T-helper 2 cell treated with Interferon-gamma antibody and Interleukin-4, amounts not matched to agents 5 μg/mL and 100 μg/mL, for 36 hours (primary cell): Measurements from ENCODE around the gene HORMAD2.
A peak's percentile ranks its signal among the peaks of the same experiment; 100 is the strongest.
"Not testable (repeated sequence)": the region's sequence is repeated elsewhere in the genome, so short reads cannot be mapped to it uniquely, and the experiment has no call there.

Experiments used
- DNase-seq: peaks from one replicate; pipeline ENCODE4 v3.0.0; 2021; ENCODE audit warnings: low spot score
- H3K27ac Mint-ChIP-seq: one replicate; pipeline ENCODE4 v1.8.0; 2021; ENCODE audit warnings: mild to moderate bottlenecking, mixed read lengths
- H3K27me3 Mint-ChIP-seq: one replicate; pipeline ENCODE4 v1.8.0; 2021; ENCODE audit warnings: low read depth, mixed read lengths
- H3K36me3 Mint-ChIP-seq: one replicate; pipeline ENCODE4 v1.8.0; 2021; ENCODE audit warnings: low read depth, mixed read lengths
- H3K4me1 Mint-ChIP-seq: one replicate; pipeline ENCODE4 v1.8.0; 2021; ENCODE audit warnings: low read depth, mixed read lengths
- H3K4me3 Mint-ChIP-seq: one replicate; pipeline ENCODE4 v1.8.0; 2022; ENCODE audit warnings: mild to moderate bottlenecking, moderate library complexity, mixed read lengths
- H3K9me3 Mint-ChIP-seq: one replicate; pipeline ENCODE4 v1.8.0; 2021; ENCODE audit warnings: mixed read lengths

The HORMAD2 gene

GRCh38 chr22:30045901-30046715 lies 34.2 kb upstream of the HORMAD2 start:
- no peak overlapping the region for H3K4me3 Mint-ChIP-seq
- DNase-seq, result no peak
- H3K9me3 Mint-ChIP-seq, result no peaks in the 10 kb centered on the region

DNA sequence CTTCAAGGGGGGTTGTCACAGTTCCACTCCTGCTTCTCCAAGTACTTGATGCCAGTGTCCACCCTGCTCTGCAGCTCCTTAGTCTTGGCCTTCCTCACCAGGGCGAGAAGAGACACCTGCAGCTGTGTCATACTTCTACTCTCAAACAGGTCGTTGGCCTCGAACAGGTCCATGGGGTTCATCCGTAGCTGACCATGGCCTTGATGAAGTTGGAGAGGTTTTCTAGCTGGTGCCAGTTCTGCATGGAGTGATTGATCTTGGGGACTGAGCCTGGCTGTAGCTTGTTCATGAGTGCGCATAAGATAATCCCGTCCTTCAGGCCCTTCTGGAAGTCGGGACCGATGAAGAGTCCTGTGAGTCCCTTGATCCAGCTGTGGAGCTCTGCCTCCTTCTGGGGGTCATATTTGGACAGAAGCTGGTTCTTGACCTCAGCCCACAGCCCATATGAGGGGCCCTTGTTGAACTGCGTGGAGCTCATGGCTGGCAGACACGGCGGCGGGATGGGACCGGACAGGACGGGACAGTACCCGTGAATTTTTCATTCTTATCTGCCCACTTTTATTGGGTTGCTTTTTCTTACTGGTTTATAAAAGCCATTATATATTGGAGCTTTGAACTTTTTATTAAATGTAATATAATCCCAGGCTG lies 33.4 kb upstream of the HORMAD2 start:
- no peaks in the 10 kb centered on the region for H3K36me3 Mint-ChIP-seq
- no peak for DNase-seq
- peaks cover 12% of the 10 kb centered on the region for H3K4me1 Mint-ChIP-seq
- peak overlapping the region; percentile 64 for H3K27ac Mint-ChIP-seq
- no peaks in the 10 kb centered on the region for H3K9me3 Mint-ChIP-seq
- H3K27me3 Mint-ChIP-seq, result peaks cover 1% of the 10 kb centered on the region
- H3K4me3 Mint-ChIP-seq, result peak overlapping the region; percentile 39

More at GRCh38 chr22:30045901-30046715, 34.2 kb upstream of the HORMAD2 start:
- no peaks in the 10 kb centered on the region for H3K36me3 Mint-ChIP-seq
- peaks cover 12% of the 10 kb centered on the region for H3K4me1 Mint-ChIP-seq
- peaks cover 2% of the 10 kb centered on the region for H3K27me3 Mint-ChIP-seq
- no peak overlapping the region for H3K27ac Mint-ChIP-seq

DNA sequence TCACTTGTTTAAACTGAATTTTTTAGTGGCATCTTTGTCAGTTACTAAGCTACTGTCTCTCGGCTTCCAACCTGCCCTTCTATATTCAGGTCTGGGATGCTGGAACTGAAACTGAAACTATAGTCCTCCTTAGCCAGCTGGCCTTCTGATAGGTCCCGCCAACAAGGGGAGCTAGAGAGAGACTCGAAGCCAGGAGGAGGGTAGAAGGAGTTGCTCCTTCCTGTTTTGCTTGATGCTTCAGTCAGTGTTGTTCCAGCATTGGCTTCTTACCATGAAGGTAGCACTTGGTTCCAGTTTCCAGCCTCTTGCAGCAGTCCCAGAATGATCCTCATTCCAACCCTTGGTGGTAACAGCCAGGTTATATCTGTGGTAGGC lies 32.9 kb upstream of the HORMAD2 start:
- Mint-ChIP-seq H3K27me3 (no peaks in the 10 kb centered on the region), H3K27ac (peak overlapping the region; percentile 64), H3K36me3 (no peaks in the 10 kb centered on the region), H3K9me3 (no peaks in the 10 kb centered on the region), H3K4me3 (peak overlapping the region; percentile 39), H3K4me1 (peaks cover 12% of the 10 kb centered on the region)
- no peak for DNase-seq

GRCh38 chr22:30048681-30049080 lies 31.6 kb upstream of the HORMAD2 start:
- no peak overlapping the region for H3K27ac Mint-ChIP-seq
- no peaks in the 10 kb centered on the region for H3K9me3 Mint-ChIP-seq
- peaks cover 12% of the 10 kb centered on the region for H3K4me1 Mint-ChIP-seq
- DNase-seq, result no peak
- H3K4me3 Mint-ChIP-seq, result no peak overlapping the region
- no peaks in the 10 kb centered on the region for H3K27me3 Mint-ChIP-seq
- H3K36me3 Mint-ChIP-seq, result no peaks in the 10 kb centered on the region

GRCh38 chr22:30054067-30054763 lies 26.0 kb upstream of the HORMAD2 start:
- Mint-ChIP-seq H3K9me3 (peaks cover 9% of the 10 kb centered on the region), H3K27ac (no peak overlapping the region), H3K36me3 (peaks cover 4% of the 10 kb centered on the region), H3K4me3 (no peak overlapping the region), H3K27me3 (peaks cover 2% of the 10 kb centered on the region), H3K4me1 (no peaks in the 10 kb centered on the region)
- DNase-seq, result no peak

DNA sequence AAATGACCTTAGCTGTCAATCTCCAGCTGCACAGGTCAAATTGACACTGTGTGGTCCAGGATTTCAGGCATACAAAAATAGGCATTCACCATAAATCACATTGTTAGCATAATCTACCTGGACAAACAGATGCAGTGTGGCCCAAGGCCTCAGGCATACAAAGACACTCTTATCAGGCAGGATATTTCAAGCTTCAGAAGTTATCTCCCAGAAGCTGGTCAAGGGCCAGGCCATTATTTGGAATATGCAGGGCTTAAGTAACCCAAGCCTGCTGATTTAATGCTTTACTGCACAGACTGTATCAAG lies 25.5 kb upstream of the HORMAD2 start:
- H3K4me3 Mint-ChIP-seq, result no peak overlapping the region
- H3K27me3 Mint-ChIP-seq, result peaks cover 2% of the 10 kb centered on the region
- no peaks in the 10 kb centered on the region for H3K4me1 Mint-ChIP-seq

DNA sequence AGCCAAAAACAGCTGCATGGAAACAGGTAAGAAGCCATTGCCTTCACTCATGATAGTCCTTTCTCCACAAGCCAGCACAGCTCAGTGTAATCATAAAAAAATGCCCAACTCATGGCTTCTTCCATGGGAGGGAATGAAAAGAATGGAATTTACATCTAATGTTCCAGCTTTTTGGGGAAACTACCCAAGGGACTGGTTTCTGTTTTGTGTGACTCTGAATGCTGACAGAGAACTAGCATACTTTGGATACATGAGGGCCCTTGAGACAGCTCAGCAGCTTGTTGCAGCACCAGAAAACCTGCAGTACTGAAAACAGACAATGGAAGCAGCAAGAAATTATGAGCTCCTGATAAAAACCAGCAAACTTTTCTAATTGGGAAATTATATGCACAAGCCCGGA lies 24.2 kb upstream of the HORMAD2 start:
- Mint-ChIP-seq H3K4me3 (no peak overlapping the region), H3K36me3 (peaks cover 5% of the 10 kb centered on the region), H3K27me3 (peaks cover 2% of the 10 kb centered on the region), H3K4me1 (no peaks in the 10 kb centered on the region), H3K27ac (no peak overlapping the region), H3K9me3 (peaks cover 13% of the 10 kb centered on the region)
- no peak for DNase-seq

More for the DNA sequence above, 25.5 kb upstream of the HORMAD2 start:
- DNase-seq, result no peak
- no peak overlapping the region for H3K27ac Mint-ChIP-seq
- peaks cover 13% of the 10 kb centered on the region for H3K9me3 Mint-ChIP-seq
- H3K36me3 Mint-ChIP-seq, result peaks cover 5% of the 10 kb centered on the region

GRCh38 chr22:30057375-30057774 lies 22.9 kb upstream of the HORMAD2 start:
- Mint-ChIP-seq H3K36me3 (peaks cover 5% of the 10 kb centered on the region), H3K4me1 (no peaks in the 10 kb centered on the region), H3K4me3 (no peak overlapping the region), H3K27ac (no peak overlapping the region), H3K27me3 (peaks cover 2% of the 10 kb centered on the region), H3K9me3 (peaks cover 13% of the 10 kb centered on the region)
- DNase-seq, result no peak

DNA sequence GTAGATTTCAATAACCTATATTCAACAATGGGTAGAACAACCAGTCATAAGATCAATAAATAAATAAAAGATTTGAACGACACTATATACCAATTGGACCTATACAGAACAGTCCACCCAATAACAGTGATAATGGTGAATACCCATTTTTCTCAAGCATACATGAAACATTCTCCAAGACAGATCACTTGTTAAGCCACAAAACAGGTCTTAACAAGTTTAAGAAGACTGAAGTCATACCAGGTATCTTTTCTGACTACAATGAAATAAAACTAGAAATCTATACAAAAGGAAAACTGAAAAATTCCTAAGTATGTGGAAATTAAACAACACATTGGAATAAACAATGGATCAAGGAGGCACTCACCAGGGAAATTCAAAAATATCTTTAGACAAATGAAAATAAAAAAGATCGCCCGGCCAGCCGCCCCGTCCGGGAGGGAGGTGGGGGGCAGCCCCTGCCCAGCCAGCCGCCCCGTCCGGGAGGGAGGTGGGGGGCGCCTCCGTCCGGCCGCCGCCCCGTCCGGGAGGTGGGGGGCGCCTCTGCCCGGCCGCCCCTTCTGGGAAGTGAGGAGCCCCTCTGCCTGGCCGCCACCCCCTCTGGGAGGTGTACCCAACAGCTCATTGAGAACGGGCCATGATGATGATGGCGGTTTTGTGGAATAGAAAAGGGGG lies 20.8 kb upstream of the HORMAD2 start:
- H3K27ac Mint-ChIP-seq, result not testable (repeated sequence)
- peaks cover 28% of the 10 kb centered on the region for H3K9me3 Mint-ChIP-seq

DNA sequence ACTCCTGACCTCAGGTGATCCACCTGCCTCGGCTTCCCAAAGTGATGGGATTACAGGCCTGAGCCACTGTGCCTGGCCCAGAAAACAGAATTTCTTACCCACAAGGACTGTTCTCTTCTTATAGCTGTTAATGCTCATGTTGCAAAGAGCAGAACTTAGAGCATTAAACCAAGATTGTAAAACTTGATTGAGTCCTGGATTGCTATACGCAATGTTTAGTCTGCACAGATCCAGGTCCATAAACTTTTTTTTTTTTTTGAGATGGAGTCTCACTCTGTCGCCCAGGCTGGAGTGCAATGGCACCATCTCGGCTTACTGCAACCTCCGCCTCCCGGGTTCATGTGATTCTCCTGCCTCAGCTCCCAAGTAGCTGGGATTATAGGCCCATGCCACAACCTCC lies 19.2 kb upstream of the HORMAD2 start:
- not testable (repeated sequence) for H3K4me3 Mint-ChIP-seq, DNase-seq, H3K27me3 Mint-ChIP-seq, H3K27ac Mint-ChIP-seq, H3K4me1 Mint-ChIP-seq, H3K36me3 Mint-ChIP-seq
- H3K9me3 Mint-ChIP-seq, result peaks cover 32% of the 10 kb centered on the region

More for the DNA sequence above, 20.8 kb upstream of the HORMAD2 start:
- H3K4me1 Mint-ChIP-seq, H3K27me3 Mint-ChIP-seq, H3K4me3 Mint-ChIP-seq, H3K36me3 Mint-ChIP-seq, DNase-seq: not testable (repeated sequence)

DNA sequence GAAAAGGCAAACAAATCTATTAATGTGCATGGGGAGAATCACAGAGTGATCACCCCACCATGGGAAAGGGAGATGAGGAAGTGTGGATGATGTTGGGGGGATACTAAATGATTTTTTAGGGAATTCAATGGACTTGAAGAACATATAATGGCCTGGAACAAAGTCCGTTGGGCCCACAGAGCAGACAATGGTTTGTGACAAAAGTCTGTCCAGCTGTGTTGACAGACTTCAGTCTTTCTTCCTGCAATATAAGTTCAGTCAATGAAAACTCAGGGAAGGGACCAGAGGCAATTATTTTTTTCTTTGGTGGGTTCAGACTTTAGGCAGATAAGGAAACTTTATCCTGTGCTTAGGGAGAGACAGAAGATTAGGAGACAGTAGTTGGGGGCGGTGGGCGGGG lies 18.0 kb upstream of the HORMAD2 start:
- H3K27ac Mint-ChIP-seq, result no peak overlapping the region
- peaks cover 1% of the 10 kb centered on the region for H3K36me3 Mint-ChIP-seq
- no peak for DNase-seq
- no peak overlapping the region for H3K4me3 Mint-ChIP-seq
- H3K4me1 Mint-ChIP-seq, result no peaks in the 10 kb centered on the region
- peaks cover 26% of the 10 kb centered on the region for H3K9me3 Mint-ChIP-seq
- peaks cover 8% of the 10 kb centered on the region for H3K27me3 Mint-ChIP-seq

DNA sequence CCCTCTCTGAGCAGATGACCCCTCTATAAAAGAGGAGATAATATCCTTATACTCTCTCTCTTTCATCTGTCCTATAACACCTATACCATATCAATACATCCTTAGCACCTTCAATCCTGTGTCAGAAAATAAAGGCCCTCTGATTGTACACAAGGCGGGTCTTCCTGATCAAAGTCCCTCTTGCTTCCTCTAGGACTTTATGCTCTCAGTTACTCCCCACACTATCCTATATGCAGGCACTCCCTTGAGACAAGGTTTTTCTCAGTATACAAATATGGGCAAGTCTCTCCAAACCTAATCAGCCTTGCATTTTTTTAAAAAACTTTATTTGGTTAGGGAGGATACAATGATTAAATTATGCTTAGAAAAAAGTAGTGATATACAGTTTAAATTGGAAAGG lies 17.3 kb upstream of the HORMAD2 start:
- Mint-ChIP-seq H3K4me1 (no peaks in the 10 kb centered on the region), H3K36me3 (peaks cover 1% of the 10 kb centered on the region), H3K9me3 (peaks cover 23% of the 10 kb centered on the region), H3K27me3 (peaks cover 8% of the 10 kb centered on the region), H3K27ac (no peak overlapping the region), H3K4me3 (no peak overlapping the region)
- no peak for DNase-seq

DNA sequence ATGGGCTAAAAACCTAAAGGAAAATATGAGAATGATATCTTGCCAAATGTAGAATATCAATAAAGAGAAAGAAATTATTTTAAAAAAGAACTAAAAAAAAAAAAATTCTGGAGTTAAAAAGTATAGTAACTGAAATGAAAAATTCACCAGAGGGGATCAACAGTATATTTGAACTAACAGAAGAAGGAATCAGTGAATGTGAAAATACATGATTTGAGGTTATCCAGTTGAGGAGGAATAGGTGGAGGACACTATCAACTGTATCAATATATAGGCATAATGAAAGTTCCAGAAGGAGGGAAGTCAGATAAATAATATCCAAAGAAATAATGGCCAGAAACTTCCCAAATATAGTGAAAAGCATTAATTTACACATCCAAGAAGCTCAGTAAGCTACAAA lies 16.1 kb upstream of the HORMAD2 start:
- Mint-ChIP-seq H3K4me3 (no peak overlapping the region), H3K36me3 (peaks cover 1% of the 10 kb centered on the region), H3K4me1 (no peaks in the 10 kb centered on the region), H3K27me3 (peaks cover 8% of the 10 kb centered on the region), H3K27ac (no peak overlapping the region), H3K9me3 (peaks cover 23% of the 10 kb centered on the region)
- no peak for DNase-seq

DNA sequence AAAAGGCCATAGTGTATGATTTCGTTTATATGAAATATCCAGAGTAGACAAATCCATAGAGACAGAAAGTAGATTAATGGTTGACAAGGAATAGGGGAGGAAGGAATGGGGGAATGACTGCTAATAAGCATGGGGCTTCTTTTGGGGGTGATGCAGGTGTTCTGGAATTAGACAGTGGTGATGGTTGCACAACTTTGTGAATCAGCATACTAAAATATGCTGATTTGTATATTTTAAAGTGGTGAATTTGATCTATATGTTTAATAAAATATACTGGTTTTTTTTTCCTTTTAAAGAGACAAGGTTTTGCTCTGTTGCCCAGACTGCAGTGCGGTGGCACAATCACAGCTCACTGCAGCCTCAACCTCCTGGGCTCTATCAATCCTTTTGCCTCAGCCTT lies 6.5 kb upstream of the HORMAD2 start:
- Mint-ChIP-seq H3K27me3 (peaks cover 30% of the 10 kb centered on the region), H3K4me1 (peaks cover 9% of the 10 kb centered on the region), H3K27ac (no peak overlapping the region), H3K9me3 (no peaks in the 10 kb centered on the region), H3K4me3 (no peak overlapping the region), H3K36me3 (no peaks in the 10 kb centered on the region)
- no peak for DNase-seq
